HG02938 (cell line): ENCODE measurements around the gene MOV10L1.
"Not testable (repeated sequence)": the region's sequence is repeated elsewhere in the genome, so short reads cannot be mapped to it uniquely, and the experiment has no call there.

Experiments used
- ATAC-seq: cut with Tn5 transposase; IDR thresholded peaks from one replicate; pipeline ENCODE4 v1.9.1; 2021; ENCODE audit warnings: mild to moderate bottlenecking, moderate library complexity; ENCODE audit not compliant: unreplicated experiment

The MOV10L1 gene

GRCh38 chr22:50131894-50132293, 42.1 kb downstream of the MOV10L1 start:
- ATAC-seq: no peak

- ATAC-seq: no peak
Observed at GRCh38 chr22:50134481-50134880, 44.7 kb downstream of the MOV10L1 start.

GRCh38 chr22:50136581-50137015, 46.8 kb downstream of the MOV10L1 start:
- ATAC-seq: no peak

GRCh38 chr22:50137277-50137676, 47.5 kb downstream of the MOV10L1 start:
- not testable (repeated sequence) for ATAC-seq

GRCh38 chr22:50138041-50138440, 48.2 kb downstream of the MOV10L1 start:
- no peak for ATAC-seq

GRCh38 chr22:50138988-50139387, 49.2 kb downstream of the MOV10L1 start:
- ATAC-seq: no peak

GRCh38 chr22:50139843-50140415, 50.1 kb downstream of the MOV10L1 start:
- no peak for ATAC-seq

GRCh38 chr22:50140615-50141014, 50.8 kb downstream of the MOV10L1 start:
- no peak for ATAC-seq

- no peak for ATAC-seq
Observed at GRCh38 chr22:50141462-50141861, 51.7 kb downstream of the MOV10L1 start.

- no peak for ATAC-seq
Observed at GRCh38 chr22:50141891-50142363, 52.1 kb downstream of the MOV10L1 start.

- no peak for ATAC-seq
Observed at GRCh38 chr22:50143096-50143495, 53.3 kb downstream of the MOV10L1 start.

- no peak for ATAC-seq
Observed at GRCh38 chr22:50144005-50144614, 54.3 kb downstream of the MOV10L1 start.

GRCh38 chr22:50145721-50146438, 56.1 kb downstream of the MOV10L1 start:
- no peak for ATAC-seq

GRCh38 chr22:50146439-50147238, 56.8 kb downstream of the MOV10L1 start:
- no peak for ATAC-seq

GRCh38 chr22:50147258-50148165, 57.7 kb downstream of the MOV10L1 start:
- not testable (repeated sequence) for ATAC-seq

GRCh38 chr22:50148166-50148500, 58.3 kb downstream of the MOV10L1 start:
- ATAC-seq: no peak

- no peak for ATAC-seq
Observed at GRCh38 chr22:50148991-50149721, 59.4 kb downstream of the MOV10L1 start.

- ATAC-seq: no peak
Observed at GRCh38 chr22:50150161-50151129, 60.6 kb downstream of the MOV10L1 start.
